ENCODE results near the gene SMIM43.

The SMIM43 gene

DNA sequence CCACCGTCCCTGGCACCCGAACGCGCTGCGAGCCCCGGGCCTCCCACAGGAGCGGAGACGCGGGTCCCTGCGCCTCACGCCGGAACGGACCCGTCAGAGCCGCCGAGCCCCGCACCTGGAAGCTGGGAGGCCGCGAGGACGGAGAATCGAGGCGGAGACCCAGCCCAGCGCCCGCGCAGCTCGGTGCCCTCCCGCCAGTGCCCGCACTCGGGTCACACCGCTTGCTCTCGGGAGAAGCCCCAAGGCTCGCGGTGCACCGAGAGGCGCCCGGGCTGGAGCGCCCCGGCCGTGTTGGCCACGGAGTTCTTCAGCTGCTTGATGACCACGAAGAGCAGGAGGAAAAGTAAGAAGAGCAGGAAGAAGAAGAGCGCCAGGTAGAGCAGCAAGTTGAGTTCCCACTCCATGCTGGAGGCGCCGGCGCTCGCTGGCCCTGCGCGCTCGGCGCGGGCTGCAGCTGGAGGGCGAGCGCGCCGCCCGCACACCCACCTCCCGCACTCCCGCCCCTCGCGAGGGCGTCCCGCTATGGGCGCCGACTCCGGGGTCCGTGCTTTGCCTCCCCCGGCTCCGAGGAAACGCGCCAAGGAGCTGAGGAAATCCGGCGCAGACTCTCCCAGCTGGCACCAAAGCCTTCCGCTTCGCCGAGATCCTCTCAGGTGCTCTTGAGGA is at the start of gene SMIM43:
SMIM43 (minus strand) TSS at position 463 of the 666 bp plus-strand sequence; CDS start at position 404, 59 bp downstream.
- H3K27me3 ChIP-seq (ENCODE audit: low read depth) = no peaks in the 10 kb centered on the region
- H3K4me3 ChIP-seq = peak within 1 kb of the TSS; percentile 32
- H3K4me1 ChIP-seq = no peaks in the 10 kb centered on the region
- no peaks in the 10 kb centered on the region for H3K9me3 ChIP-seq
- H3K36me3 ChIP-seq (replicated peaks) = no peaks in the 10 kb centered on the region
- DNase-seq (ENCODE audit: low spot score in 2 of 2) = no peak
- in situ Hi-C loops (cut with MboI; ENCODE audit: low sequenced_read_pairs) = no loop called here

DNA sequence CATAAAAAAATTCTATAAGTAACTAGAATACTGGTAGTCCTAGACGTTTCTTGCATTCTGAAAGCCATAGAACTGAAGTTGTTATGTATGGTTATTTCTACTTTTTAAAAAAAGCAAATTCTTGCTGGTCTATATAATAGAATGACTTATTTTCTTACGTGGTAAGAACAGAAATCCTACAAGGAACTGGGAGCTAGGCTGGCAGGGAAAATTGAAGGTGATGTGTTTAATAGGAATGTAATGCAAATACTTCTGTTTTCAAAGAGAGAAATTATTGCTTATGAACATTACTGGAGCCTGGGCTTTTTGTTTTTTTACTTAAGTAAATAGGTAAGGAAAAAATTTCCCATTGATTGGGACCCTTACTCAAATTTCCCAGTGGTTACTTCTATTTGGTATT is 49.8 kb upstream of the SMIM43 start:
- Histone ChIP-seq H3K4me1 (peaks cover 2% of the 10 kb centered on the region), H3K36me3 (replicated peaks) (peaks cover 96% of the 10 kb centered on the region), H3K27me3 (ENCODE audit: low read depth) (no peaks in the 10 kb centered on the region), H3K9me3 (no peaks in the 10 kb centered on the region), H3K4me3 (no peak overlapping the region)
- DNase-seq (ENCODE audit: low spot score in 2 of 2) = no peak
- in situ Hi-C loops (cut with MboI; ENCODE audit: low sequenced_read_pairs) = no loop called here

DNA sequence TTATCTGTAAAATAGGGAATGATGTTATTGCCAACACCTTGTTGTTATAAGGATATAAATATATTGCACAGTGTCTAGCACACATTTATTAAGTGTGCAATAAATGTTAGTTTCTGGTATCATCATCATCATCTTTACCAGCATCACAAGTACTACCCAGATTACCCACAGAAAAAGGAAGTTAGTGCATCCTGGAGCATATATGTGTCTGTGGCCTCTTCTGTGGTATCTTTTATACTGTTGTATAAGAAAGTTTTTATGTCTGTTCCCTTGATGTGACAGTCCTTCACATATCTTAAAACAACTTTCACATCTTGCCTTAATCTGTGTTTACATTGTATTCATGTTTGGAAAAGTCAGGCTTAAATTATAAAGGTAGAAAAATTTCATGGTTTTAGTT is 46.2 kb upstream of the SMIM43 start:
- Histone ChIP-seq H3K4me1 (no peaks in the 10 kb centered on the region), H3K9me3 (no peaks in the 10 kb centered on the region), H3K27me3 (ENCODE audit: low read depth) (no peaks in the 10 kb centered on the region), H3K36me3 (replicated peaks) (peaks cover 89% of the 10 kb centered on the region), H3K4me3 (no peak overlapping the region)
- in situ Hi-C loops (cut with MboI; ENCODE audit: low sequenced_read_pairs) = no loop called here
- DNase-seq (ENCODE audit: low spot score in 2 of 2) = no peak

DNA sequence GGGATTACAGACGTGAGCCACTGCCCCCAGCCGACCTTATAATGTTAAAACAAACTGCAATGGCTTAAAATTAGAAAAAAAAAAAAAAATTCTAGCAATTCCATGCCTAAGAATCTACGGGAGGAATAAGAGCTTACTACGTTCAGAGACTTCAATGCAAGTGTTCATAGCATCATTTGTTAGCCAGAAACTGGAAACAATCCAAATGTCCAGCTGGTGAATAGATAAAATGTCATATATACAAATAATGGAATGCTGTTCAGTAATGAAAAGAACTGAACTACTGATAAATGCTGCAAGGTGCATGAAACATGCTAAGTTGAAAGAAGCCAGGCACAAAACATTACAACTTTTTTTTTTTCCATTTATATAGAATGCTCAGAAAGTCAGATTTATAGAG is 41.4 kb upstream of the SMIM43 start:
- Histone ChIP-seq H3K36me3 (replicated peaks) (peaks cover 75% of the 10 kb centered on the region), H3K4me1 (peaks cover 14% of the 10 kb centered on the region), H3K9me3 (no peaks in the 10 kb centered on the region), H3K27me3 (ENCODE audit: low read depth) (no peaks in the 10 kb centered on the region), H3K4me3 (no peak overlapping the region)
- in situ Hi-C loops (cut with MboI; ENCODE audit: low sequenced_read_pairs) = no loop called here
- no peak for DNase-seq (ENCODE audit: low spot score in 2 of 2)

DNA sequence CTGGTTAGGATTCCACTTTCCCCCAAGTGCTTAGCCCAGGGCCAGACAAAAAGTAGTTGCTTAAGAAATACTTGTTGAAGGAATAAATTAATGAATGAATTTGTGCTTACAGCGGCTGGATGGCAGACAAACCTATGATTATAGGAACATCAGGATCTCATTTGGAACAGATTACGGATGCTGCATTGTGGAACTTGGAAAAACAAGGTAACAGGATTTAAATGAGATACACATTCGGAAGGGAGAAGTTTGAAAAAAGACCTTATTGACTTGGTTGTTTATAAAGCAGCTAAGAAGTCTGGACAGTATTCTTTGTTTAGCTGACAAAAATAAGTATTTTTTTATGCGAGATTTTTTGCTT is 36.7 kb upstream of the SMIM43 start:
- Histone ChIP-seq H3K4me3 (peak overlapping the region; percentile 92), H3K9me3 (no peaks in the 10 kb centered on the region), H3K36me3 (replicated peaks) (peaks cover 38% of the 10 kb centered on the region), H3K4me1 (peaks cover 29% of the 10 kb centered on the region), H3K27me3 (ENCODE audit: low read depth) (no peaks in the 10 kb centered on the region)
- in situ Hi-C loops (cut with MboI; ENCODE audit: low sequenced_read_pairs) = no loop called here
- no peak for DNase-seq (ENCODE audit: low spot score in 2 of 2)

DNA sequence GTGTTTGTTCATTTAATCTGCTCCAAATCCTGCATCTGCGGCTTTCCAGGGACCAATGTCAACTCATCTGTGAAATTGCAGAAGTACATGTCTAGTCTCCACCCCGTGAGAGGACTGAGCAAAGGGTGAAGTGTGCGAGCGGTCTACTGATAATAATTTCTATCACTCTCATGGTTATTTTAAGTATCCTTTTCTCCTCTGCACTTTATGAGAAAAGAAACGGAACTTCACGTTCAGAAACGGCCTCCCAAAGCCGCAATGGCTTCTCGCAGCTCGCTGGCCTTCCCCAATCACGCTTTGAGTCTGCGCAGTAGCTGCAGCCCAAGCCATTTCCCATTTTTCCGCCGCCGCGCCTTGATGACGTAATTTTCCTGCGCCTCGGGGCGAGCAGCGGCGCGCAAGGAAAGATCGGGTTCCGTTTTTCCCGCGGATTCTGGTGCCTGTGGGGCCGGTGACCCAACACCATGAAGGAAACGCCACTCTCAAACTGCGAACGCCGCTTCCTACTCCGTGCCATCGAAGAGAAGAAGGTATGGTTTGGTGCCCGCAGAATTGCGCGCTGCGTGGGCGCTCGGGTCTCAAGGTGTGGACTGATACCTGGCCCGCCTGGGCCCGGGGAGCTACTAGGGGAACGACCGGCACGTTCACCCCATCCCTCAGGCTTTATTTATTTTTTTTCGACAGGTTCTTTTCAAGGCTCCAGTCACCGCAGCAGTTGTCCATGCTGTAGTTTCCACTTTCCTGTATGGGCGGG is 36.2 kb upstream of the SMIM43 start, which contains the start of gene EXOSC9:
EXOSC9 (plus strand) TSS at position 363 of the 754 bp plus-strand sequence; CDS start at position 465, 102 bp downstream.
- H3K9me3 ChIP-seq = no peaks in the 10 kb centered on the region
- H3K36me3 ChIP-seq (replicated peaks) = peaks cover 35% of the 10 kb centered on the region
- in situ Hi-C loops (cut with MboI; ENCODE audit: low sequenced_read_pairs) = no loop called here
- H3K4me1 ChIP-seq = peaks cover 33% of the 10 kb centered on the region
- H3K27me3 ChIP-seq (ENCODE audit: low read depth) = no peaks in the 10 kb centered on the region
- DNase-seq (ENCODE audit: low spot score in 2 of 2) = peak; percentile 81 to 96
- peak within 1 kb of the TSS; percentile 92 for H3K4me3 ChIP-seq

DNA sequence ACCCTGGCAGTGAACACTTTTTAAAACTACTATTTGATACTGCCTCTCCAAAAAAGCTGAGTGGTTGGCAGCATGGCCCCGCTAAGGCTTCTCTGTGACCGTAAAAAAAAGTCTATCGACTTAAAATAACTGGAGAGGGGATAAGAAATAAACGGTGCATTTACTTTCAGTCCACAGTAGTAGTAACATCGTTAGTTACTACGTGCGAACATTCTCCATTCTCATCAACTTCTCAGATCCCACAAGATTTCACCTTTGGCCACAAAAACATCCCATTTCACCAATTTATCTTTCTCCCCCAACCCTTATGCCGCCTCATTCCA is 35.6 kb upstream of the SMIM43 start:
- in situ Hi-C loops (cut with MboI; ENCODE audit: low sequenced_read_pairs) = no loop called here
- DNase-seq (ENCODE audit: low spot score in 2 of 2) = no peak
- Histone ChIP-seq H3K4me3 (peak overlapping the region; percentile 92), H3K9me3 (no peaks in the 10 kb centered on the region), H3K36me3 (replicated peaks) (peaks cover 35% of the 10 kb centered on the region), H3K4me1 (peaks cover 38% of the 10 kb centered on the region), H3K27me3 (ENCODE audit: low read depth) (no peaks in the 10 kb centered on the region)

DNA sequence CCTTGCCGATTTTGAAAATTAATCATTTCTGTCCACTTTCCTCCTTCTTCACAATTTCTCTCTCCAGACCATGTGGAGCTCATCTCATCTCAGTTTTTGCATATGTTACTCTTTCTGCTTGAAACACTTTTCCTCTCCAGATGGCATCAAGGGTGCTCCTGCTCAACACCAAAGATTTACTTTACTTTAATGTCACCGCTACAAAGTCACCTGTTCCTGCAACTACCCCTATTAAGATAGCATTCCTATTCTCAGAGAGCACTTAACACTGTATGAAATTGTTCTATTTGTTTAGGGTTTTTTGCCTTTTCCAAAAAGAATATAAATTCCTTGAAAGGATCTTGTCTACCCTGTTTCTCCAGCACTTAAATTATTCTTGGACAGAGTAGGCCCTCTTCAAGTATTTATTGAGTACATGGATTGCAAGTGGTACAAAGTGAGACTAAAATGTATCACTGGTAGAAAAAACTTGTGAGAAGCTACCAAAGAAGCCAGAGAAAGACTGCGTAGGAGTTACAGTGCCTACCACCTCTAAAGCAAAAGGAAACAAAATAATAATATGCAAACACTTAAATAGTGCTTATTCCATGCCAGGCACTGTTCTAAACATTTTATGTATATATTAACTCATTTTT is 35.0 kb upstream of the SMIM43 start:
- Histone ChIP-seq H3K4me3 (no peak overlapping the region), H3K9me3 (no peaks in the 10 kb centered on the region), H3K4me1 (peaks cover 44% of the 10 kb centered on the region), H3K27me3 (ENCODE audit: low read depth) (no peaks in the 10 kb centered on the region), H3K36me3 (replicated peaks) (peaks cover 29% of the 10 kb centered on the region)
- DNase-seq (ENCODE audit: low spot score in 2 of 2) = no peak
- in situ Hi-C loops (cut with MboI; ENCODE audit: low sequenced_read_pairs) = no loop called here

DNA sequence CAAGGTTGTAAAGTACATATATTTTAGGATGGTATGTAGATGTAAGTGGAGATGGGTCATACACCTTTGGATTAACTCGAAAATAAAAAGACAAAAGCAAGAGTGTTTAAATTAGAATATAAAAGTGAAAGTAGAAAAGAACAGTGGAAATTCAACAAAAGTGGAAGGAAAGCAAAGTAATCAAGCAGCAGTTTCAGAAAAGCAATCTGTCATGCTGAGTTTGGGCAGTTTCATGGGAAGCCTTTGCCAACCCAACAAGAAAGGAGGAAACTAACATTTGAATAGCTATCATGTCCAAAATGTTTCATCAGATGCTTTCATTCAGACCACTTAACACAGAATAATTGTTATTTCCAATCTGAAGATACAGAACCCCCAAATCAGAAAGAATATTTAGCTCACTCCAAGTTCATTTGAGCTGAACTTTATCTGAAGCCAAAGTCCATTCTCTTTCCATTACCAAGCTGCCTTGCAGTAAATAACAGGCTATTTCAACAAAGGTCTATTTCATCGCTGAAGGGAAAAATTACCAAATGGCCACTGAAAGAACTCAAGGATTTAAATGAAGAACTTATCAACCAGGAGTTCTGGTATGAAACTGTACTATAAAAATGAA is 34.4 kb upstream of the SMIM43 start:
- DNase-seq (ENCODE audit: low spot score in 2 of 2) = no peak
- peaks cover 47% of the 10 kb centered on the region for H3K4me1 ChIP-seq
- no peaks in the 10 kb centered on the region for H3K9me3 ChIP-seq
- no peaks in the 10 kb centered on the region for H3K27me3 ChIP-seq (ENCODE audit: low read depth)
- no peak overlapping the region for H3K4me3 ChIP-seq
- H3K36me3 ChIP-seq (replicated peaks) = peaks cover 22% of the 10 kb centered on the region
- in situ Hi-C loops (cut with MboI; ENCODE audit: low sequenced_read_pairs) = no loop called here

DNA sequence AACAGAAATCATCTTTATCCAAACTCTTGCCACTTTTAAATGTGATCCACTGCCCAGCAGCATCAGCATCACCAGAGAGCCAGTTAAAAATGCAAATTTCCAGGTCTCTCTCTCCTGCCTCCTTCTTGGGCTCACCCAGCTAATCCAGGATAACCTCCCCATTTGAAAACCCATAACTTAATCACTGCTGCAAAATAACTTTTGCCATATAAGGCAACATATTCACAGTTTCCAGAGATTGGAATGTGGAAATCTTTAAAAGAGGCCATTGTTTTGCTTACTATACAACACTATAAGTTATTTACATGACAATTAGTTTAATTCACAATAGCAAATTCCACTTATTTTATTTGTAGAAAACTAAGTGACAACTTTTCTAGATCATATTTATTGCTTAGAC is 31.3 kb upstream of the SMIM43 start:
- in situ Hi-C loops (cut with MboI; ENCODE audit: low sequenced_read_pairs) = no loop called here
- Histone ChIP-seq H3K36me3 (replicated peaks) (peaks cover under 1% of the 10 kb centered on the region), H3K4me1 (peaks cover 33% of the 10 kb centered on the region), H3K27me3 (ENCODE audit: low read depth) (no peaks in the 10 kb centered on the region), H3K4me3 (no peak overlapping the region), H3K9me3 (no peaks in the 10 kb centered on the region)
- DNase-seq (ENCODE audit: low spot score in 2 of 2) = peak; percentile 58 to 95

DNA sequence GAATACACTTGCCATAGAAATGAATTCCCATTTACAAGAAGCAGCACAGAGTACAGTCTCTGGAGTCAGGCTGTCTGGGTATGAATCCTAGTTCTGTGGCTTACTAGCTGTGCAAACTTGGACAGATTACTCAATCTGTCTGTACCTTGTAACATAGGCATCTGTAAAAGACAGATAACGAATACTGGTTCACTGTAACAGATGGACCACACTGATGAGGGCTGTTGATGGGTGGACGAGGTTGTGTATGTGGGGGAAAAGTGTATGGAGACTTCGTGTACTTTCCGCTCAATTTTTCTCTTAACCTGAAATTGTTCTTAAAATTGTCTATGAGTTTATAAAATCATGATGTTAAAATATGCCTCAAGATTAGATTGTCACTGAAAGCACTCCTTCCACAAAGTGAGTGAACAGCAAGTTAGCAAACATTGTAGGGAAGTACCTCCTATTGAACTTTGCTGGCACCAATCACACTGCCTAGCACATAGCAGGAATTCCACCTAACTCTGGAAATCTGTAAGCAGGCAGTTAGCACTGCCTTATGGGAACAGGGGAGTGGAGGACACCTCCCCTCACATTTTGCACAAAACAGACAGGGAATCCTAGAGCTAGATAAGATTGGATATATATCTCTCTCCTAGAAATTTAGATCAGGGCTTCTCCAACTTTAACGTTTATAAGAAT is 29.7 kb upstream of the SMIM43 start:
- Histone ChIP-seq H3K27me3 (ENCODE audit: low read depth) (no peaks in the 10 kb centered on the region), H3K9me3 (no peaks in the 10 kb centered on the region), H3K4me1 (peaks cover 28% of the 10 kb centered on the region), H3K36me3 (replicated peaks) (no peaks in the 10 kb centered on the region), H3K4me3 (no peak overlapping the region)
- DNase-seq (ENCODE audit: low spot score in 2 of 2) = no peak
- in situ Hi-C loops (cut with MboI; ENCODE audit: low sequenced_read_pairs) = no loop called here

DNA sequence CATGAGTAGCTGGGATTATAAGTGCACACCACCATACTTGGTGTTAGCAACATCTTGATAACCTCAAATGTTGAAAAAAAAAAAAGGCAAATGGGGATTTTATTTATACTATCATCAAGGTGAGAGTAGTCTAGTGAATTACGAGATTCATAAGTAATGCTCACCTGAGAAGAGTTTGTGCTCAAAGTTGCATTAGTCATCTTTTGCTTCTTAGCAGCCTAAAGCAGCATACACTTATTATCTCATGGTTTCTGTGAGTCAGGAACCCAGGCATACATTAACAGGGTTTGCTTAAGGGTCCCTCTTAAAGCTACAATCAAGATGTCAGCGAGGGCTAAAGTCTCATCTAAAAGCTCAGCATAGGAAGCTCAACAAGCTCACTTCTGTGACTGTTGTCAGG is 28.0 kb upstream of the SMIM43 start:
- Histone ChIP-seq H3K4me3 (no peak overlapping the region), H3K27me3 (ENCODE audit: low read depth) (no peaks in the 10 kb centered on the region), H3K36me3 (replicated peaks) (no peaks in the 10 kb centered on the region), H3K9me3 (no peaks in the 10 kb centered on the region), H3K4me1 (peaks cover 20% of the 10 kb centered on the region)
- in situ Hi-C loops (cut with MboI; ENCODE audit: low sequenced_read_pairs) = no loop called here
- no peak for DNase-seq (ENCODE audit: low spot score in 2 of 2)

DNA sequence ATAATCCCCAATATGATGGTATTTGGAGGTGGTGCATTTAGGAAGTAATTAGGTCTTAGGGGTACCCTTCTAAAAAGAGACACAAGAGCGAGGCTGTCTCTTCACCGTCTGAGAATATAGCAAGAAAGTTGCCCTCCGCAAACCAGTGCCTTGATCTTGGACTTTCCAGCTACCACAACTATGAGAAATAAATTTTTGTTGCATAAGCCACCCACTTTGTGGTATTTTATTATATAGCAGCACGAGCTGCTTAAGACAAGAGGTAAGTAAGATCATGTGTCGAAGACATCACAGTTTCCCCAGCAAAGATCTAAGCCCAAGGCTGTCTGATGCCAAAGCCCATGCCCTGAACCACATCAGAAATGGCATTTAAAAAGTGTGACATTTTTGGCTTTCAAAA is 26.5 kb upstream of the SMIM43 start:
- in situ Hi-C loops (cut with MboI; ENCODE audit: low sequenced_read_pairs) = no loop called here
- Histone ChIP-seq H3K4me1 (peaks cover 16% of the 10 kb centered on the region), H3K9me3 (no peaks in the 10 kb centered on the region), H3K27me3 (ENCODE audit: low read depth) (no peaks in the 10 kb centered on the region), H3K4me3 (no peak overlapping the region), H3K36me3 (replicated peaks) (no peaks in the 10 kb centered on the region)
- no peak for DNase-seq (ENCODE audit: low spot score in 2 of 2)
